EH (cell line): ENCODE measurements around the gene MT3.
A peak's percentile ranks its signal among the peaks of the same experiment; 100 is the strongest.

Source experiments
- DNase-seq: peaks from one replicate; pipeline ENCODE4 v3.0.0-alpha.2; 2015; ENCODE audit warnings: low read depth

The MT3 gene

DNA sequence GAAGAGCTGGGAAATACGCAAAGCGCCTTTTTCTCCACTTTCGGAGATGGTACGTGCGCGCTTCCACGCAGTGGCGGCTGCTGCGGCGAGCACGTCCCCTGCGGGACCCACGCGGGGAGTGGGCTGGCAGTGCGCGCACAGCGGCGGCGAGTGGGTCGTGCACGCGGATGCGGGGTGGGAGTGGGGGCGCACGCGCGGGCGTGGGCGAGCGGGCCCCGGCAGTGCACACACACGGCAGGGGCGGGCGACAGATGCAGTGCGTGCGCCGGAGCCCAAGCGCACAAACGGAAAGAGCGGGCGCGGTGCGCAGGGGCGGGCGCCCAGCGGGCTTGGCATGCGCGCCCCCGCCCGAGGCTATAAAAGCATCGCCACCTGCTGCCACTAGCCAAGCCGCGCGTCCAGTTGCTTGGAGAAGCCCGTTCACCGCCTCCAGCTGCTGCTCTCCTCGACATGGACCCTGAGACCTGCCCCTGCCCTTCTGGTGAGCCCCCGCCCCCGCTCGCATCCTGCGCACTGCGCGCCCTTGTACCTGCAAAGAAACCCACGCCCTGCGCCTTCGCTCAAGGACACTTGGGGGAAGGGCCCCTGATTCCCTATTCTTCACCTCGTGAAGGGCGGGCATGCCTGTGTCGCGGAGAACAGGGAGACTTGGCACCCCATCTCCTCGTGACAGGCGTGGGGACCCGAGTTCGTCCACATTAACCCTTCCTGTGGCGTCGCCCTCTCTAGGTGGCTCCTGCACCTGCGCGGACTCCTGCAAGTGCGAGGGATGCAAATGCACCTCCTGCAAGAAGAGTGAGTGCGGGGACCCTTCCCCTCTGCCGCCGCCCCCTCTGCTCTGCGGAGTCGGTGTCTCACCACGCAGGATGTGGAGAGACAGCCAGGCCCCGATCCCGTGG, at the start of gene MT3:
Gene MT3 (plus strand): TSS at position 388 of the 899 bp plus-strand sequence. CDS start 63 bp downstream, at position 451.
- no peak for DNase-seq

DNA sequence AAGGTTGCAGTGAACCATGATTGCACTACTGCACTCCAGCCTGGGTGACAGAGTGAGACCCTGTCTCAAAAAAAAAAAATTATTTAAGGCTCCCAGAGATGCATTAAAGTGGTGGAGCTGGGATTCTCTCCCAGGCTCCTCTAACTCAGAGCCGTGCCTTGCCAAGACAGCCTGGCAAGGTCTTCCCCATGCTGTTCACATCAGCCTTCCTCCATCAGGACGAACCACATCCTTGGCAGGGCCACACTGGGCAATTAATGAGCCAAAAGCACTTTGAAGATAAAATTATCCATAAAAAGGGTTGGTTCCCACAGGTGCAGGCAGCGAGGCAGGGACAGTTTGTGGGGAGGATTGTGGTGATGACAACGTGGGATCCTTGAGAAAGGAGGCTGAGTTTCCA, 49.7 kb upstream of the MT3 start:
- DNase-seq: no peak

DNA sequence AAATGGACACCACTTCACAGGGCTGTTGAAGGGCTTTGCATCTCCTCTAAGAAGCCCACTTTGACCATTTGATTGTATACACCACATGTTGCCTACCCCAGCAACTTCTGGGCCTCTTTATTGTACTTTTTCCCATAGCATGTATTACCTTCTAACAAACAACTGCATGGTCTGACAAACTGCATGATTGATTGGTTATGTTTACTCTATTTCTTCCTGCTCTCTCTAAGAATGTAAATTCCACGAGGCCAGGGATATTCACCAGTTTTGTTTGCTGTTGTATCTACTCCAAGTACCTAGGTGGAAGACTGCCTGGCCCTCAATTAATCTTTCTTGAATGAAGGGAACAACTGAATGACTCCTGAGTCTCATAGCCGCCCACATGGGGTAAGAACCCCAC, 47.3 kb upstream of the MT3 start:
- DNase-seq: no peak

DNA sequence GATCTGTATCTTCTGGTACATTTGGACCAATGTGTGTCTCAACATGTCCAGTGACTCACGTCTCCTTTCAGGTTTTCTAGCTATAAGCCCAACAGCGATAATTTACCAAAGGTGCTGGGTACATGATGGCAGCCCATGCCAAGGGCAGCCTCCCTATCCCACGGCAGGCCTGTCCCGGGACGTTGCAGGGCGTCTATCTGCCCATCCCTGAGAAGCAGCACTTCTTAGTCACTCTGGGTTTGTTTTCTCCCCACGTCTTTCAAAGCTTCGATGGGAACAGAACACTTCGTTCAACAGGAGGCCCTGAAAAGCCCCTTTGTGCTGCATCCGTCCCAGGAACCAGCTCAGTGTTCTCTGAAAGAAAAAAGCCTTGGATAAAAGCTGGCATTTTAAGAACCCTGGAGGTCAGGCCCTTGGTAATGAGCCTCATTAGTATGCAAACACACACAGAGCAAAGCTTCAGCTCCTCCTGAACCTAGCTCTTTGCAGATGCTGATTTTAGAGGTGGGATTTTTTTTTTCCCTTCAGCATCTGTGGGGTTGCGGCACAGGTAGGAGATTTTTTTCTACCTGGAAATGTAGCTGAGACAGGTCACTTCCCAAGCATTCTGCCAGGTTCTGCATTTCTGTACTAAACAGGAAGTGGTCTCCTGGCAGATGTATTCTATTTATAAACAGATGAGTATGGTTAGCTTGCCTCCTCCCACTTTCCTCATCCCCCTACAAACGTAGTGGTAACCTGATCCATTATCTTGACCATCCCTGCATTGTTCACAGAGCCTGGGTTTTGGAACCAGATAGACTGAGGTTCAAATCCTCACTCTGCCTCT, 42.0 kb upstream of the MT3 start:
- peak; percentile 64 for DNase-seq

DNA sequence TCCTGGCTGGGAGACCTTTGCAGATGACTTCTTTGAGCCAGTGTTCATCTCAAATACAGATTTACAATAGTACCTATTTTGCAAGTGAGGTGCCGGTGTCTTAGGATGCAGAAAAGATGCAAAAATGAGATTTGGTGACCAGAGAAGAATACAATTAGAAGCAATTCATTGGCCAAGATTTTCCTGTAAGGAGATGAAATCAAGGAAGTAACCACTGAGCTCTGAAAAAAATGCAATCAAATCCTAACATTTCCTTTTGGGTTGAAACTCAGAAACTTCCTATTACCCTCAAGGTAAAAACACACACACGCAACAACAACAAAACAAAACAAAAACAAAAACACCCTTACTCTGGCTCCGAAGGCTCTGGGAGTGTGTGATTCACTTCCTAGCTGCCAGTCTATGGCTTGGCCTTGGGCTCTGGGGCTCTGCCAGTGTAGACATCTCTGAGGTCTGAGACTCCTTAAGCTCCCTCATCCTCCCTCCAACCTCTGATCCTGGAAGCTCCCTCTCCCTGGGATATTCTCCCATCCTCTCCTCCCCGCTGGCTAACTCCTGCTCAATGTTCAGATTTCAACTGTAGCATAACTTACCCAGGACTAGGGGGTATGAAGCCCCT, 41.3 kb upstream of the MT3 start:
- DNase-seq: peak; percentile 9

DNA sequence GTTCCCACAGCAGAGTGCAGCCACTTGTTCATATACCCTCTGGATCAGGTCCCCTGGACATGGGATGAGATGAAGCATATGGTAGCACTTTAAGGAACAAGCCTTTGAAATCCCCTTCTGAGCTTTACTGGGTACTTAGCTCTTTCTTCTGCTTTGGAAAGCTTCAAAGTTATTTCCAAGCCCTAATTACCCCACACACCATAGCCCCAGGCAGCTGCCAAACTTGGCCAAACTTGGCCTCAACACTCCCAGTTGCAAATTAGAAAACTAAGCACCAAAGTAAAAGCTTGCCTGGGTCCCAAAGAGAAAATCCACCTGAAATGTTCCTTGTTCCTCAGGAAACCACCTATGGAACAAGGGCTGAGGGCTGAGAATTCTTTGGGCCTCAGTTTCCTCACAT, 40.2 kb upstream of the MT3 start:
- no peak for DNase-seq

DNA sequence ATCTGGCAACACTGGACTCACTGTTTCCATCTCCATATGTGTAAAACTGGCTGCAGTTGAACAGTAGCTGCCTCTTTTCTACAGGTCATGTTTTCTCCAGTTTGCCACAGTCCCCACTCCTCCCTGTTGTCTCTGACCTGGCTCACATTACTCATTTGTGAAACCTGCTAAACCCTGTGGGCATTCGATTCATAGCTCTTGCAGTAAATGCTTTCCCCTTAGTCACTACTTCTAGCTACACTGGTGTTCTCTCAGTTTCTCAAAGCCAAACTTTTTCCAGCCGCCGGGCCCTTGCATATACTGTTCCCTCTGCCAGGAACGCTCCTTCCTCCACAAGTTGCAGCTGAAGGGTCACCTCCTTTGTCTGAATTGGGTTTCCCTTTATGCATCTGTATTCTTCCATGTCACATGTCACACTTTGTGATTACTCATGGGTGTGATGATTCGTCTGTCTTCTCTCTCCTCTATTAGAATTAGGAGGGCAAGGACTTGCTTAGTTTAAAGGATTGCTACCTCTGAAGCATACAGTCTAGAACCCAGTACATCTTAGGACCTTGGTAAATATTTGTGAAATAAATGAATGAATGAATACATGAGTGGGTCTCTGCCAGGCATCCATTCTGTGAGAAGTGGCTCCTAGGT, 39.5 kb upstream of the MT3 start:
- DNase-seq: peak; percentile 13

DNA sequence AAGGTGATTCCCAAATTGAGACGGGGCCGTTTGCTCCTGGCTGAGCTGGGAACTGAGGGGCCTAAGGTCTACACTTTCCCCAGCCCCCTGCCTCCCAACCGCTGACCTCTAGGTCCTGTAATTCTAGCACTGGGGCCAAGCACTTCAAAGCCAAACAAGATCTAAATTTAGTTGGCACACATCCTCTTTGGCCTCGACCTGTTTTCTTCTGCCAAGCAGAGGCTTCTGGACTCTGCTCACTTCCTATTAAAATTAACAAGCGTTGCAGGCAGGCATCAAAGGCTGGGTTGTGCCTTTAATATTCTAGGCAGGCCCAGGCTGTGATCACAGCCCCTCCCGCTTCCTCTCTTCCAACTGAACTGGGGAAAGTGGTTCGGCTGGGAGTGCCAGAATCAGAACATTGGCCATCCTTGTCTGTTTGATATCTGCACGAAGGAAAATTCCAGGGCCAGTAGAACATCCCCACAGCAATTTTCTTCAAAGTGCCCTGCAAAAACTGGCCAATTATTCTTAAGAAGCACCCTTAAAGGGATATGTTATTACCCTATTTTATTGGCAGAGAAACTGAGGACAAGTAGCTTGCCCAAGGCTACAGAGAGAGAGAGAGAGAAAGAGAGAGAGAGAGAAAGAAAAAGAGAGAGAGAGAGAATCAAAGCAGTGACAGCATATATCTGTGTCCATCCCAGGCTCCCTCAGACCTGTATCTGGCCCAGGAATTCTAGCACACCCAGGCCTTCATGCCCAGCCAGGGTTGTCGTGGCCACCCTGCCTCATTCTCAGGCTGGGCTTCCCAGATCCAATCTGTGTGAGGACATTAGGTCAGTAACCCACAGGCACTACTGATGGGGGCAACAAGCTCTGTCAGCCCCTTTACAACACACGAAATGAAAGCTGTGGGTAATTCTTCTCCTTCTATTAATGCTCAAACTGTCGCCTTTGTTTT, 37.3 kb upstream of the MT3 start:
- DNase-seq: no peak

DNA sequence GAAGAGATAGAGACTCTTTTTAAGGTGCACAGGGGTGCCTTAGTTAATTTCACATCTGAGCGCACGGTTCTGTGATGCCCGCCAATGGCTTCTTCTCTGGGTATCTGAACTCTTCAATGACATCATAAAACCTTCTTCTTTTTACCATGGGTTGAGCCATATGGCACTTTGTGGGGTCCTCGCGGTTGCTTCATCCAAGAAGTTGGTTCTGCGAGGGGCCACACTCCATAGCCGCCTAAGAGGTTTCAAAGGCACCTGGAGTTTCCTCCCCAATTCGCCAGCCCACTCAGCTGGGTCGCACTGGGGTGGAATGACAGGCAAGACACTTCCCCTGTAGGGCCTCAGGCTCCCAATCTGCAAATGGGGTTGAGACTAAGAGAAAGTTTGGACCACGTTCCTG, 34.9 kb upstream of the MT3 start:
- no peak for DNase-seq

DNA sequence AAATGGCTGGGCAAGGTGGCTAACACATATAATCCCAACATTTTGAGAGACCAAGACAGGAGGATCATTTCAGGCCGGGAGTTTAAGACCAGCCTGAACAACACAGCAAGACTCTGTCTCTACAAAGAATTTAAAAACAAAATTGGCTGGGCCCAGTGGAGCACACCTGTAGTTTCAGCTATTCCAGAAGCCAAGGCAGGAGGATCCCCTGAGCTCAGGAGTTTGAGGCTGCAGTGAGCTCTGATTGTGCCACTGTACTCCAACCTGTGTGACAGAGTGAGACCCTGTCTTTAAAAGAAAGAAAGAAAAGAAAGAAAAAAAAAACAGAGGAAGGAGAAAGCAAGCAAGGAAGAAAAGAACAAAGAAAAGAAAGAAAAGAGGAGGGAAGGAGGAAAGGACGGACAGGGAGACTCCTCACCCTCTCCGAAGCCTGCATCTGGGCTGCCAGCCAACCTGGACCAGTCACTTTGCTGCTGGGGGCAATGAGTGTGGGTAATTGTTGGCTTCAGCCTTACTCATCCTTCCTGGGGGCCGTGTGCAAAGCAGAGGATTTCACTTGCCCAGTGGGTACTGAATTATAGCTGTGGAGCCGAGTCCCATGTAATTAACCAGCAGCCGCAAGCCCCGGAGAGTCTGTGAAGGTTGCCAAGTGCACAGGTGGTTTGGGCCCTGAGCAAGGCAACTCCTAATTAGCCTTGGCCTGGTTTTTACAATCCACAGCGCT, 31.1 kb upstream of the MT3 start:
- peak; percentile 88 for DNase-seq

DNA sequence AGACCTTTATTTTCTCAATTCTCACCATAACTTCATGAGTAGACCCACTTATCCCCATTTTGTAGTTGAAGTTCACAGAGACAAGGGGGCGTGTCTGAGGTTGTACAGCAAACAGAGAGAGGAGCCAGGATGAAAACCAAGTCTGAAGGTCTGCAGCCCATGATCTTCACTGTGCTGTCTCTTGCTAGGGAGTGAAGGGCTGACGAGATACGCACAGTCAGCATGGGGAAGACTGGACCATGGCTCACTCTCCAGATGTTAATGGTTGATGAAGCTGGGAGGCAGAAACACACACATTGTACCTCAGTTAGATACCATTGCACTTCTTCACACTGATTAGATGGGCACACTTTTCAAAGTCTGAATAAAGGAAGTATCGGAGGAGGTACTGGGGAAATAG, 30.2 kb upstream of the MT3 start:
- DNase-seq: no peak

DNA sequence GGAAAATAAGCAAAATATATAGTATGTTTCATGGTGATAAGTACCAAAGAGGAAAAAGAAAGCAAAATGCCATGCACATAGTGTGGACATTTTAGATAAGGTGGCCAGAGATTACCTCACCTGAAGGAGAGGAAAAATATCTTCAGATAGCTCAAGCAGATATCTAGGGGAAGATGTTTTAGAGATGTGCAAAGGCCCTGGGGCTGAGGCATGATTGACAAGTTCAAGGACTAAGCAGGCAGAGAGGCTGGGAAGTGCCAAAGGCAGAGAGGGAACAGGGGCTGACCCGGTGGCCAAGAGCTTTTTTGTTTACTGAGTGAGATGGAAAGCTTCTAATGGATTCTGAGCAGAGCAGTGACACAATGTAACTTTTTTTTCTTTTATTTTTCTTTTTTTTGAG, 28.9 kb upstream of the MT3 start:
- no peak for DNase-seq

DNA sequence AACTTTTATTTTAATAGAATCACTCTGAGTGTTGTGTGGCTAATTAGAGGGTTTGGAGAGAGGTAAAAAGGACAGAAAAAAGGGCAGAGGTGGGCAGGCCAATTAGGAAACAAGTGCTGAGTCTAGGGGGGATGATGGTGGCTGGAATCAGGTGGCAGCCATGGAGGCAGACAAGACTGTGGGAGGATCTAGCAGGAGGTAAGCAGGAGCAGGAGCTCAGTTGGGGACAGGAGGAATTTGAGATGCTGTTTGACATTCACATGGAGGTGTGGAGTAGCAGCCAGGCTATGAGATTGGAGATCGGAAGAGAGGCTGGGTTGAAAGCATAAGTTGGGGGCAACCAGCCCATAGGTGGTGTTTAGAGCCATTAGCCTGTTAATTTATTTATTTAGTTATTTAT, 28.2 kb upstream of the MT3 start:
- DNase-seq: no peak

DNA sequence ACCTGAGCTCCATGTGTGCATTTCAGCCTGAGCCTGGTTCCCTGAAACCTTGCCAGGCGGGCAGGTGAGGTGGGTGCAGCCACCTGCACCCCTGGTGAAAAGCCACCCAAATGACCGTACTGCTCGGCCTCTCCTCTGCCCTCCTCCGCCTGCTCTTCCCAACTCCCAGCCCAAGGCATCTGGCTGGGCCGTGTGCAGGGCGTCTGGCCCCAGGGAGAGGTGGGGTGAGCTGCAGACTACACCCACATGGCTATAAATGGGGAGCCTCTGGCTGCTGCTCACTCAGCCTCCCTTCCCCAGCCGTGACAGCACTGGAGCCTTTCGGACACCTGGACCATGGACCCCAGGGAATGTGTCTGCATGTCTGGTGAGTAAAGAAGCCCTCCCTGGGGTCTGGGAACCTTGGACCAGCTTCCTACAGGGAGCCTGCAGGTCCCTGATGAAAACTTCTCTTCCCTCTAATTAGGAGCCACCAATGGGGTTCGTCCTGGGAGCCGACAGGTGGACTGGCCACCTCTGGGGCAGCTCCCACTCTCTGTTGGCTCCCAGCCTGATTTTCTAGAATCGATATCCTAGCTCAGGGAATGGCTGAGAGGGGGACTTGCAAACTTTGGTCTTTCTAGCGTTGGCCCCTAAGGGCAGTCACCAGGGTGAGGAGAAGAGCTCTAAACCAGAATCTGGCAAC, 24.4 kb upstream of the MT3 start, which contains the start of gene MT4:
Gene MT4 (plus strand): TSS at position 281 of the 685 bp plus-strand sequence. CDS start 56 bp downstream, at position 337.
- DNase-seq: no peak

DNA sequence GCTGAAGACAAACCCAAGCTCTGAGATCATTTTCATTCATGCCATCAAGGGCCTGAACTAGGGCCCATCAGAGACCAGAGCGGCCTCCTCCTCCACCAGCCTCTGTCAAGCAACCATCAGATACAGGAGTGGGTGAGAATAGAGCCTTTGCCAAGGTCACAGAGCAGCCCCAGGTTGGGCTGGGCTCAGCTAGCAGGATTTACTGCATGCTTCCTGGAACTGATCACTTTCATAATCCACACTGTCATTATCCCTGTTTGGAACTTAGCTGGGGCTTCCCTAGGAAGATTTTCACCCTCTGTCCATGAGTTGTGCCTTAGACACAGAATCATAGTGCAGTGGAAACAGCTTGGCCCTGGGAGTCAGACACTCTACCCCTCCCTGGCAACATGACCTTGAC, 19.4 kb upstream of the MT3 start:
- DNase-seq: no peak

DNA sequence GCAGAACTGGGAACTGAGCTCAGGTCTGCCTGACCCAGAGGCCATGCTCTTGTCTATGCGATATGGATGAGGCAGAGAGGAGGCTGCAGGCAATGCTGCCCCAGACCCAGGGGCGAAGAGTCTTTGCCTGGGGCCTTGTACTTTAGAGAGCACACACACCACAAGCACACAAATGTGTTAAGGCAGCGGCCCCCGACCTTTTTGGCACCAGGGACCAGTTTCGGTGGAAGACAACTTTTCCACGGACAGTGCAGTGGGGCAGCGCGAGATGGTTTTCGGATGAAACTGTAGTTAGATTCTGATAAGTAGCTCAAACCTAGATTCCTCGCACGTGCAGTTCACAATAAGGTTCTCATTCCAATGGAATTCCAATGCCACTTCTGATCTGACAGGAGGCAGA, 17.8 kb upstream of the MT3 start:
- DNase-seq: no peak

DNA sequence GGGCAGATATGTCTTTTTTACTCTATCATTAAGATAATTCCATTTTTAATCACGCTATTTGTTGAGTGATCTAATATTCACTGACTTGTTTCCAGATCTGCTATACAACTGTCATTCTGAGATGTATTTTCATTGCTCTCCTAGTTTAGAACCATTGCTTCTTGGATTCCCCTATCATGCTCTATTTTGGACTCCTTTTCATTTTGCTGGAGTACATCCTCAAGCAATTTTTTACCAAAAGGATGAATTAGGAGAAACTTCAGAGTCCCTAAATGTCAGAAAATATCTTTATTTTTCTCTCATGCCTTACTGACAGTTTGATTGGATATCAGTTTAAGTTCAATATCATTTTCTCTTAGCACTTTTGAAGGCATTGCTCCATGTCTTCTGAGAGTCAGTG, 14.7 kb upstream of the MT3 start:
- DNase-seq: no peak

DNA sequence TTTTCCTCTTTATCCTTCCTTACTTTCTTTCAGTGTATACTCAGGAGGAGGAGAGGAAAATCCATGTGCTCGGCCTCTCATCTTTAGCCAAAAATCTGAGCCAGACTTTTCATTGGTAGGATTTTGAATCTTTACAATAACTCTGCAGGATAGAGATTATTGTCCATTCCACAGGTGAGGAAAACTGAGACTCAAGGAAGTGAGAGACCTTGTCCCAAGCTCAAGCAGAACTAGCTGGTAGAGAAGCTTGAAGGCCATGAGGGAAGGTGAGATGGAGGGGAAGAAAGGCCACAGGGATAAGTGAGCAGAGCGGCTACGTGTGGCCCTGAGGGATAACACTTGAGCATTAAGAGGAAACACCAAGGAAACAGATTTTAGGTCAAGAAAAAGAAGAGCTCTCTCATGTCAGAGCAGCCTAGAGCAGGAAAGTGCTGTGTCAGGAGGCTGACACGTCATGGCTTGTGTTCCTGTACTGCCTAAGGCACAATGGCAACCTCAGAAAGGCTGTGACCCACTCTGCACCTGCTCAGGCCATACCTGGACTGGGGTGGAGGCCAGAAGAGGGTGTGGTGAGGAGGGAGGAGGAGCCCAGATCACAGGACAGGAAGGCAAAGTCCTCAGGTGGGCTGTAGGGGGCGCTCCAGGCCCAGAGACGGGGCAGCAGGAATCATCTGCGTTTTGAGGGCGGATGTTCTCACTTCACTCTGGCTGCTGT, 12.6 kb upstream of the MT3 start:
- DNase-seq: peak; percentile 74

DNA sequence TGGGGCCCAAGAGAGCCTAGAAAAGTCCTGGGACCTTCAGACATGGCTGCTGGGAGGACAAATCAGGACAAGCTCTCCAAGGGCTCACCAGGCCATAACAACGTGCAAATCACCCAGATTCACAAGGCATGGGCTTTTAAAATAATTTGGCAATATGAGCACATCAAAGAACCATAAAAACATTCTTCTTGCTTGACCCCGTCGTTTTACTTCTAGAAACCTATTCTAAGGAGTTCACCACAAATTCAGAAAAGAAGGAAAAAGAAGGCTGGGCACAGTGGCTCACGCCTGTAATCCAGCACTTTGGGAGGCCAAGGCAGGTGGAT, 12.1 kb upstream of the MT3 start:
- DNase-seq: no peak
